Endometrial microvascular endothelial cells (primary cell): ENCODE data around the gene ABCA6. TPM values are rescaled to one million over a fixed set of nuclear protein-coding genes. Genes with fewer than 3 reads are reported as not detected.
"Not testable (repeated sequence)": the region's sequence is repeated elsewhere in the genome, so short reads cannot be mapped to it uniquely, and the experiment has no call there.

Source experiments
- in situ Hi-C: cut with HindIII; loops from 2 replicates; pipeline ENCODE4 v1.10.0; 2017; ENCODE audit warnings: low sequenced_read_pairs, low pct_unique_long_range_greater_than_20kb; ENCODE audit errors: inconsistent ontology term
- total RNA-seq: library from RNA; depleted of rRNA; stranded (reverse); fragments of >200 nt; gene quantifications from one replicate; pipeline ENCODE4 v1.2.3, GENCODE V29; 2015; ENCODE audit errors: inconsistent ontology term

The ABCA6 gene
- total RNA-seq, 1 donor from 2014 or later, result 1.5 TPM

DNA sequence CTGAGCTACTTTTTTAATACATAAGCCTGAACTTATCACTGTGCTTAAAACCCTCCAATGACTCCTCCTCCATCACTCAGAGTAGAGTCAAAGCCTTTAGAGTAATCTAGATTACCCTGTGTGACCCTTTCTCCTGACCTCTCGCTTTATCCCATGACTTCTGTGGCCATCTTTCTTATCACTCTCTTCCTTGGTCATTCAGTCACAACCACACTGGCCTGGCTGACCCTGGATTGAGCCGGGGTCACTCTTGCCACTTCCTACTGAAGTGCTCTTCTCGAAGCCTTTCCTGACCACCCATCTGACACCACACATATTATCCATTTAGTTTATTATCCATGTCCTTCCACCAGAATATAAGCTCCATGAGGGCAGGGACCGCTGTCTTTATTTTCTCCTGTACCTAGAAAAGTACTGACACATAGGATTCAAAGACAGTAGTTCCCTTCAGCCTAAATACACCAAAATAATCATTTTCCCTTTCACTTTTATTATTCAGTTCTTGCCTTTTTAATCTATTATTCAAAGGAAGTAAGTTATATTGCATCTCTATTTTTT, 53.0 kb downstream of the ABCA6 start:
- in situ Hi-C loops, result no loop called here

DNA sequence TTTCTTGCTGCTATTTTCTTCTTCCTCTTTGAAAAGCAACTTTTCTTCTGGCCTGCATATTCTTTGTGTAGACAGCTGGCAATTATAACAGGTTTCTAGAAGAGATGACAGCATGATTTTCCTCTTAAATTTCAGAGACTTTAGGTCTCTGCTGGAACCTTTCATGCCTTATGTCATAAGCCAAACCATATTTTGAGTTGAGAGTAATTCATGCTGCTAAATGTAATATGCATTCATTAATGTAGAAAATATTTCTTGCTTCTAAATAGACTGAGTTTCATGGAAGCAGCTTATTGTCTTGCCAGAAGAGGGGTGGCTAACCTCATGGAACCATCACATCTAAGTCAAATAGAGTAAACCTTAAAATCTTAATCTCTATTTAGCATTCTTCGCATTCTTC, 55.1 kb downstream of the ABCA6 start:
- in situ Hi-C loops, result no loop called here

DNA sequence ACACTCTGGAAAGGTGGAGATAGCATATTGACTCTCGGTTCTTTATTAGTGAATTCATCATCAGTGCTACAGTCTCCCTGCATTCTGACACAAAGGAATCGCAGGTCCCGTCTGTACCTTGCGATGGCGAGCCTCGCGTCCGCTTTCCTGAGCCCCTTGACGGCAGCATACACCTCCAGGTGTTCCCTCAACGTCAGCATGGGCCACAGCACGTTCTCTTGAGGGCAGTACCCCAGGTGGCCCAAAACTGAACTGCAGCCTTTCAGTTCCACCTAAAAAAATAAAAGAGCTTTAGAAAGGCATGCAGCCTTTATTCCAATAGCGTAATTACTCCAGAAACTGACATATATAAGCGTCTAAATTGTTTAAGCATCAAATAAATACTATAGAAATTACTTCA, 56.8 kb downstream of the ABCA6 start:
- in situ Hi-C loops, result no loop called here

DNA sequence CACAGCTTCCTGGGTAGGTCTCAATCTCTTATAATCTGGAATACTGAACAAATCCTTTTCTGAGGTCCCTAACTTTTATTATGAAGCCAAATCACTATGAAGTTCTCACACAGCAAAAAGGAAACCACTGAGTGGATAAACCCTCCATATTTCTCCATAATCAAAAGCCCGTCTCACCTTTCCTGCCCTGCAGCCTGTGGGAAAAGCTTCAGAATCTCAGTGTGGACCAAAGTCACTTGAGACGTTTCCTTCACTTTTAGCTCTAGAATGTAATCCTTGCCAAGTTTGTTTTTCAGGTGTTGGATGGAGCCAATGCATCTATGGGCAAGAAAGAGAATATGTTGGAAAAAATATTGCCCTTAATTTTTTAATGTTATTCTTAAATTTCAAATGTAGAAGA, 59.0 kb downstream of the ABCA6 start:
- in situ Hi-C loops, result no loop called here

DNA sequence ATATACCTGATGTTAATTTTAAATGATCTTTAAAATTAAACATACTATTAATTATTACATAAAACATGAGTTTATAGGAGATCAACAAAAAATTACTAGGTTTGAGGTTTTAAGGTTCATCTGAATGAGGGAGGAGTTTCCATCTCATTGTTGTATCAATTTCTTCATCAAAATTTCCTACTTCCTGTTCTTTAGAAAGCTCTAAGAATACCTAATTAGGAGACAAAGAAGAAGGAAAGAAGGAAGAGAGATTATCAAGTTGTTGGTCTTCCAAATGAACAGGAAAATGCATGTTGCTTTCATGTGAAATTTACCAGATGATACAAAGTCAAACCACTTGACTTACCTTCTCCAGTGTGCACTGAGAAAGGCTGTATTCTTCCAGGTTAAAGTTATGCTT, 62.8 kb downstream of the ABCA6 start:
- in situ Hi-C loops, result no loop called here

DNA sequence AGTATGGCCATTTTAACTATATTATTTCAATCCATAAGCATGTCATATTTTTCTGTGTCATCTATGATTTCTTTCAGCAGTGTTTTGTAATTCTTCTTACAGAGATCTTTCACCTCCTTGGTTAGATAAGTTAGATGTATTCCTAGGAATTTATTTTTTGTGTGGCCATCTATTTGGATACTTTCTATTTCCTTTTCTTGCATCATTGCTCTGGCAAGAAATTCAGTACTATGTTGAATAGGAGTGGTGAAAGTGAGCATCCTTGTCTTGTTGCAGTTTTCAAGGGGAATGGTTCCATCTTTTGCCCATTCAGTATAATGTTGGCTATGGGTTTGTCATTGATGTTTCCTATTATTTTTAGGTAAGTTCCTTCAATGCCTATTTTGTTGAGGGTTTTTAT, 65.9 kb downstream of the ABCA6 start:
- in situ Hi-C loops, result no loop called here

DNA sequence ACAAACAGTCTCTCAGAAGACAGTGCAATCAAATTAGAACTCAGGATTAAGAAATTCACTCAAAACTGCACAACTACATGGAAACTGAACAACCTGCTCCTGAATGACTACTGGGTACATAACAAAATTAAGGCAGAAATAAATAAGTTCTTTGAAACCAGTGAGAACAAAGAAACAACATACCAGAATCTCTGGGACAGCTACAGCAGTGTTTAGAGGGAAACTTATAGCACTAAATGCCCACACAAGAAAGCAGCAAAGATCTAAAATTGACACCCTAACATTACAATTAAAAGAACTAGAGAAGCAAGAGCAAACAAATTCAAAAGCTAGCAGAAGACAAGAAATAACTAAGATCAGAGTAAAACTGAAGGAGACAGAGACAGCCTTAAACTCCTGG, 68.3 kb downstream of the ABCA6 start:
- in situ Hi-C loops, result not testable (repeated sequence)

DNA sequence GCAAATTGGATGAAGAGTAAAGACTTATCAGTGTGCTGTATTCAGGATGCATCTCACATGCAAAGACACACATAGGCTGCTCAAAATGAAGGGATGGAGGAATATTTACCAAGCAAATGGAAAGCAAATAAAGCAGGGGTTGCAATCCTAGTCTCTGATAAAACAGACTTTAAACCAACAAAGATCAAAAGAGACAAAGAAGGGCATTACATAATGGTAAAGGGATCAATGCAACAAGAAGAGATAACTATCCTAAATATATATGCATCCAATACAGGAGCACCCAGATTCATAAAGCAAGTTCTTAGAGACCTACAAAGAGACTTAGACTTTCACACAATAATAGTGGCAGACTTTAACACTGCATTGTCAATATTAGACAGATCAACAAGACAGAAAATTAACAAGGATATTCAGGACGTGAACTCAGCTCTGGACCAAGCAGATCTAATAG, 68.9 kb downstream of the ABCA6 start:
- in situ Hi-C loops, result not testable (repeated sequence)

DNA sequence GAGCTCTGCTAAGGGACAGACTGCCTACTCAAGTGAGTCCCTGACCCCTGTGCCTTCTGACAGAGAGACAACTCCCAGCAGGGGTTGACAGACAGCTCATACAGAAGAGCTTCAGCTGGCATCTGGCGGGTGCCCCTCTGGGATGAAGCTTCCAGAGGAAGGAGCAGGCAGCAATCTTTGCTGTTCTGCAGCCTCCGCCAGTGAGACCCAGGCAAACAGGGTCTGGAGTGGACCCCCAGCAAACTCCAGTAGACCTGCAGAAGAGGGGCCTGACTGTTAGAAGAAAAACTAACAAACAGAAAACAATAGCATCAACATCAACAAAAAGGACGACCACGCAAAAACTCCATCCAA, 70.5 kb downstream of the ABCA6 start:
- in situ Hi-C loops, result not testable (repeated sequence)

DNA sequence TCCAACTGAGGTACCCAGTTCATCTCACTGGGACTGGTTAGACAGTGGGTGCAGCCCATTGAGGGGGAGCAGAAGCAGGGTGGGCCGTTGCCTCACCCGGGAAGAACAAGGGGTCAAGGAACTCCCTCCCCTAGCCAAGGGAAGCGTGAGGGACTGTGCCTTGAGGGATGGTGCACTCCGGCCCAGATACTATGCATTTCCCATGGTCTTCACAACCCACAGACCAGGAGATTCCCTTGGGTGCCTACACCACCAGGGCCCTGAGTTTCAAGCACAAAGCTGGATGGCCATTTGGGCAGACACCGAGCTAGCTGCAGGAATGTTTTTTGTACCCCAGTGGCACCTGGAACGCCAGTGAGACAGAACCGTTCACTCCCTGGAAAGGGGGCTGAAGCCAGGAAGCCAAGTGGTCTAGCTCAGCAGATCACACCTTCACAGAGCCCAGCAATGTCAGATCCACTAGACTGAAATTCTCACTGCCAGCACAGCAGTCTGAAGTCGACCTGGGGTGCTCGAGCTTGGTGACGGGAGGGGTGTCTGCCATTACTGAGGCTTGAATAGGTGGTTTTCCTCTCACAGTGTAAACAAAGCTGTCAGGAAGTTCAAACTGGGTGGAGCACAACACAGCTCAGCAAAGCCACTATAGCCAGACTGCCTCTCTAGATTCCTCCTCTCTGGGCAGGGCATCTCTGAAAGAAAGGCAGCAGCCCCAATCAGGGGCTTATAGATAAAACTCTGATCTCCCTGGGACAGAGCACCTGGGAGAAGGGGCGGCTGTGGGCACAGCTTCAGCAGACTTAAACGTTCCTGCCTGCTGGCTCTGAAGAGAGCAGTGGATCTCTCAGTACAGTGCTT, 71.1 kb downstream of the ABCA6 start:
- in situ Hi-C loops, result not testable (repeated sequence)

DNA sequence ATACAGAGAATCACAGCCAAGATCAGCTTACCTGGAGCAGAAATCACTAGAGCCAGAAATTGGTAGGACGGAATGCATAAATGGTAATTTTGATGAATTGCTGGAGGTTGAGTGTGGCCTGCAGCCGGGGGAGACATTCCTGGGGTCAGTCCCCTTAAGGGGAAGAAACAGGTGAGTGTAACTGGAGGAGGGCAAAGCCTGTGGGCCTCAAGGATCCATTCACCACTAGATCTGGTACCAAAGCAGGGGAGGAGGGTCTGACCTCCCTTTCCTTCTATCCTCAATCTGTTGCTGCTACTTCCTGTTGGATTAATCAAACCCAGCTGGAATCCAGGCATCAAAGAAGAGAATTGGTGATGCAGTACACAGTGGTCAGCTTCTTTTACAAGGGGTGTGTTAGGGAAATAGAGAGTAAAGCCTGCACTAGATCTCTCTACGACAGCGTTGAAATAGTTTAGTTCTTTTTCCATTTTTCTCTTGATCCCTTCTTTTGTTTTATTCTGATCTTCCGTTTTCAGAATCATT, 72.4 kb downstream of the ABCA6 start:
- in situ Hi-C loops, result no loop called here

DNA sequence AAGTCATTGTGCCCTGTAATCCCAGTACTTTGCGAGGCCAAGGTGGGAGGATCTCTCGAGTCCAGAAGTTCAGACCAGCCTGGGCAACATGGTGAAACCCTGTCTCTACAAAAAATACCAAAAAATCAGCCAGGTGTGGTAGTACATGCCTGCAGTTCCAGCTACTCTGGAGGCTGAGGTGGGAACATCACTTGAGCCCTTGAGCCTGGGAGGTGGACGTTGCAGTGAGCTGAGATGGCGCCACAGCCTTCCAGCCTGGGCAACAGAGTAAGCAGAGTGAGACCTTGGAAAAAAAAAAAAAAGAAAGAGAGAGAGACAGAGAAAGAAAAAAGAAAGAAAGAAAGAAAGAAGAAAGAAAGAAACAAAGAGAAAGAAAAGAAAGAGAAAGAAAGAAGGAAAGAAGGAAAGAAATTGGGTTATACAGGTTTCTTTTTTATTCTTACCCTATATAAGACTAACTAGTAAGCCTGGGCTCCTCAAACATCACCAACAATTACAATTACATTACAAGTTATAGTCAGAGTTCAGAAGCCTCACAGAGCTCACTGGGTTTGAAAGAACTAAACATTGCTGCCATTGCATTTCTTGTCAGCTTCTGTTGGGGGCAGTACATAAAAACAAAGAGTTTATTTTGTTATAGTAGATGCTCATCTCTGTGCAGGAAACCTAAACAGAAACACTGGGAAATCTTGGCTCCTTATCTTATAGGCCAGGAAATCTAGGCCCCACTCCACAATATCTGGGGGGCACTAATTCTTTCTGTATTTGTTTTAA, 74.2 kb downstream of the ABCA6 start:
- in situ Hi-C loops, result no loop called here

DNA sequence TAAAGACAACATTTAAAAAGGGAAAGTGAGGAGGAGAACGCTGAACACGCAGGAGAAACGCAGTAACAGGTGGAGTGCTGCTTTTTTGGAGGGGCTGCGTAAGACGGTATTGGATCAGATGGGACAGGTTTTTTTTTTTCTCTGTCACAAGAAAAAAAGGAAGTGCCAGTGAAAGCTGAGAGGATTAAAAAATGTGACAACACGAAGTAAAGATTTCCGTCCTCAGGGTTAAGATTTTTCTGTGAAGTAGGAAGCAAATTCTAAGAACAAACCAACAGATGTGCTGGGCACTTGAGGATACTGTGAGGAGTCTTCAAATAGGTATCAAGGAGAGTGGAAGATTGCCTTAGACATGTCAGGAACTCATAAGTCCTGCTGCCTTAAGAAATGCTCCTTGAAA, 75.2 kb downstream of the ABCA6 start:
- in situ Hi-C loops, result no loop called here

DNA sequence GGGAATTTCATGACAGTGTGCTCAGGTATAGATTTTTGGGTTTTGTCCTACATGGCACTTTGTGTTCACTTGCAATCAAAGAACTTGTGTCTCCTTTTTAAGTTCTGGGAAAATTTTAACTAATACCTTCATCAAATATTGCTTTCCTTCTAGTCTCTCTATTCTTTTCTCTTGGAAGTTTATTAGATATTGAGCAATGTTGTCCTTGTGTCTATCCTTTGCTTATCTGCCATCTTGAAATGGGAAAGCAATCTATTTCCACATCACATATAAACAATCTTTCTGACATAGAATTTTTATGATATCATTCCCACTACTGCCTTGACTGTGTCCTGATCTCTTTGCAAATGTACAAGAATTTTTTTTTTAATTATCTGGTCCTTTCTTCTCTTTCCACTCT, 76.6 kb downstream of the ABCA6 start:
- in situ Hi-C loops, result no loop called here

DNA sequence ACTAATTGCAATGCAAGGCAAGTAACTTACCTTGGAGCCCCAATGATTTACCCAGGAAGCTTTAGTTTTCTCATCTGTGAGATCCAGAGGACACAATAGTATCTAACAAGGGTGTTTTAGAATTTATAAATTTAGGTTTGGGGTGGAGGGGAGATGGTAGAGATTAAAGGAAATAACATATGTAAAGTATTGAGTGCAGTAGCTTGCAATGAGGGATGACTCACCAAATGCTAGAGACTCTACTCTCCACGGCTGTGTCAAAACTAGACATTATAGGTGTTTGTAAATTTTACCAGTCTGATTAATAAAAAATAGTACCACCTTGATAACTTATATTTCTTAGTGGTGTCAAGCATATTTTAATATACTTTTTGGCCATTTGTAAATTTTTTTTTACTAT, 77.2 kb downstream of the ABCA6 start:
- in situ Hi-C loops, result no loop called here

DNA sequence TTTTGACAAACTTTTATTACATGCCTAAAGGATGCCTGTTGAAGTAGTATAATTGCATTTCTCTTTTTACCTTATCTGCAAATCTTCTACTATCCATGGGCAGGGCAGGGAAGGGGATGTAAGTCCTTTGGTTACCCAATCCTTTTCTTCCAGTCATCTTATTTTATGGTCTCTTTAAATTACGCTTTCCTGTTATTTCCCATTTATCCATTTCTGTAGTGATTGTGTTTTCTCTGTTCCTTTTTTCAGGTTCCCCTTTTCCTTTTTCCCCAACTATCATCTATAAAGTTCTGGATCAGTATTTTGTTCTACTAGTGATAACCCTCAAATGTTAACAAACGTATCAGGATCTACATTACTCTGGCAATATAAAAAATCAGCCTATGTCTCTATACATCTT, 77.7 kb downstream of the ABCA6 start:
- in situ Hi-C loops, result no loop called here

DNA sequence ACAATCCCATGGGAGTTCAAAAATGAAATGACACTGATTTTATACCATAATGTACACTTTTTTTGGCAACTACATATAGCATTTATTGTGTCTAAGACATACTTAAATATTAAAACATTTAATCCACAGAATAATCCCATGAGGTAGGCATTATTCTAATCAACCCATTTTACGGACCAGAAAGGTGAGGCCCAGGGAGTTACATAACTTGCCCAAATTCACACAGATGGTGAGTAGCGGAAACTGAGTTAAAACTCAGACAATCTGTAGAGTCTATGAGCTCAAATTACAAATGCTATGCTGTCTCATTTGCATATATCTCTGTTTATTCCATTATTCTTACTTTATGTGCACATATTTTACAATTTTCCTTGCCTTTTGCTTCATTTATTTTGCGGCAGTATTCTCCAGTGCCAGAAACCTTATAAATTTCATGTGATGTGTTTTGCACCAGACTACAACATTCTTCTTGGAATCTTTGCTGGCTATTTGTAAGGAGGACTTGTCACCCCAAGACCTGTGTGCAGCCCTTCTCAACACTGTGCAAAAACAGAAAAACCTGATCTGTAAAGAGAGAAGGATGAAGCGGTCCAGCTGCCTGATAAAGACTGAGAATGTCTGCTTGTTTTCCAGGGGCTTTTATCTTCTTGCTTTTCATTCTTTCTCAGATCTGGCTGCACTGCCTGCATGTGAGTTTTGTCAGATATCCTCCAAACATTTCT, 78.7 kb downstream of the ABCA6 start:
- in situ Hi-C loops, result no loop called here

DNA sequence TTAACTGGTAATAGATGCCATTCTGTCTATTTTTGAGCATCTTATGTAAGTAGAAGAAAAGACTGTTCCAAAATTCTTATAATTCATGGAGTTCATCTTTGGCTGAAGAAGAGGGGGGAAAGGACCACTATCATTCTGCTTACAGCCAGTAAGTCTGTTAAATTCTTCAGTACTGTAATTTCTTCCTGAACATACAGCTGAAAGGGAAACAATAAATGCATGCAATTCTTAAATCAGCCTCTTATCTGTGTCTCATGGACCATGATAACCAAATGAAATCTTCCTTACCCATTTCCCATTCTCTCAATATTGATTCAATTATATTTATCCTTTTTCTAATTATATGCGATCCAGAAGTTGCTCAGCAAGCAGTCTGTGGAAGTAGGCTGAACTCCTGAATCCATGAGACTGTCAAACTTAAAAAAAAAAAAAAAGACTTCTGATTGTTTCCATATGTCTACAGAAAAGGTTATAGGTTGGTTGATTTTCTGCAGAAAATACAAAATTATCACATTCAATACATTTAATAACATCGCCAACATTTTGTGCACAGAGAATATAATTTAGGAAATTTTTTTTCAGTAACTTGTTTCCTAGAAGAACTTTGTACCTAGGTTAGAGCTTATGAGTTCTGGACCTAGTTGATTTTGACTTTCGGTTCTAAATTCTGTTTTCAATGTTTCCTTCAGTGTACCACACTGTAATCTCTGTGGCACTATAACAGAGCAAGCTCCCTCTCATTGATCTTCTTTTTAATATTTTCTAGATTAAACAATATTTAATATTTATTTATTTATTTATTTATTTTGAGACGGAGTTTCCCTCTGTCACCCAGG, 79.8 kb downstream of the ABCA6 start:
- in situ Hi-C loops, result no loop called here
